HG02852 (cell line): ENCODE results near the gene FTO.
"Not testable (repeated sequence)": the region's sequence is repeated elsewhere in the genome, so short reads cannot be mapped to it uniquely, and the experiment has no call there.

Source experiments
- ATAC-seq: cut with Tn5 transposase; IDR thresholded peaks from one replicate; pipeline ENCODE4 v1.9.1; 2021; ENCODE audit warnings: mild to moderate bottlenecking, moderate library complexity; ENCODE audit not compliant: unreplicated experiment

Gene FTO

DNA sequence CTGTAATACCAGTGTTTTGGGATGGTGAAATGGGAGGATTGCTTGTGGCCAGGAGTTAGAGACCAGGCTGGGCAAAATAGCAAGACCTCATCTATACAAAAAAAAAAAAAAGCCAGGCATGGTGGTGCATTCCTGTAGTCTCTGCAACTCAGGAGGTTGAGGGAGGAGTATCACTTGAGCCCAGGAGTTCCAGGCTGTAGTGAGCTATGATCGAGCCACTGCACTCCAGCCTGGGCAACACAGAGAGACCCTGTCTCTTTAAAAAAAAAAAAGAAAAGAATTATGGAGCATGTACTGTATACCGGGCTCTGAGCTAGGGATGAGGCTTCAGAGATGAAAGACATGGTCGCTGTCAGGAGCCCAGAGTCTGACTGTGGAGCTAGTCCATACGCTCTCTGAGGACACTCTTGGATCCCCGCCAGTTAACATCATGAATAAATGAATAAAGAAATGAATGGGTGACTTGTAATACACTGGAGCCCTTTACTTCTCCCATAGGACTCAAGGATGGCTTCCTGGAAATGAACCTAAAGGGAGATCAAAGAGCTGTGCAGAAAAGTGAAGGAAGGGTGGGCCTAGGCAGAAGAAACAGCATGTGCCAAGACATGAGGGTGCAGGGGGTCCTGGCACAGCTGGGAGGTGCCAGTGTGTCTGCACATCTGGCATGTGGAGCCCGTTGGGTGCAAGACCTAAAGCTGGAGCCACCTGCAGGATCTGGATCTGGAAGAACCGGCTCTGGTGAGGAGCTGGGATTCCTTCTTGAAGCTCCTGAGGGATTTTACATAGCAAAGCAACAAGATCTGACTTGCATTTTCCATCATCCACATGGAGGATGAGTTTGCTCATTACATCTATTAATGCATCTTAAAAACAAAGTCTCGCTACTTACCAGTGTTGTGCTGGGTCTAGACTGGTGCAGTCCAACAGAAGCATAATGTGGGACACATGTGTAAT, 462.2 kb downstream of the FTO start:
- no peak for ATAC-seq

DNA sequence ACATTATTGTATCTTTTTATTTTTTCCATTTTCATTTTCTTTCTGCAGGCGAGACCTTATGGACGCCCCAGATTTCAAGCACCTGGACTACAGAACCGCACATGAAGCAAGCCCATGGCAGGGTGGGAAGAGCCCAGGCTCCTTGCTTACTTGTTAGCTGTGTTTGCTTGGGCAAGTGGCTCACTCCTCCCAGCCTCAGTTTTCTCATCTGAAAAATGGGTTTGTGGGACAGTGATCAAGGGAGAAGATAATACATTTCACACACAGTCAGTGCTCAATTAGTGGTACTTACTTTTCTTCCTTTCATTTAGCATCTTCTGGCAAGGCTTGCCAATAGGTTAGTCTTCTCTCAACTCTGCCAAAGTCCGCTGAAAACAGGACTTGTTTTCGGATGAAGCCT, 465.2 kb downstream of the FTO start:
- no peak for ATAC-seq

DNA sequence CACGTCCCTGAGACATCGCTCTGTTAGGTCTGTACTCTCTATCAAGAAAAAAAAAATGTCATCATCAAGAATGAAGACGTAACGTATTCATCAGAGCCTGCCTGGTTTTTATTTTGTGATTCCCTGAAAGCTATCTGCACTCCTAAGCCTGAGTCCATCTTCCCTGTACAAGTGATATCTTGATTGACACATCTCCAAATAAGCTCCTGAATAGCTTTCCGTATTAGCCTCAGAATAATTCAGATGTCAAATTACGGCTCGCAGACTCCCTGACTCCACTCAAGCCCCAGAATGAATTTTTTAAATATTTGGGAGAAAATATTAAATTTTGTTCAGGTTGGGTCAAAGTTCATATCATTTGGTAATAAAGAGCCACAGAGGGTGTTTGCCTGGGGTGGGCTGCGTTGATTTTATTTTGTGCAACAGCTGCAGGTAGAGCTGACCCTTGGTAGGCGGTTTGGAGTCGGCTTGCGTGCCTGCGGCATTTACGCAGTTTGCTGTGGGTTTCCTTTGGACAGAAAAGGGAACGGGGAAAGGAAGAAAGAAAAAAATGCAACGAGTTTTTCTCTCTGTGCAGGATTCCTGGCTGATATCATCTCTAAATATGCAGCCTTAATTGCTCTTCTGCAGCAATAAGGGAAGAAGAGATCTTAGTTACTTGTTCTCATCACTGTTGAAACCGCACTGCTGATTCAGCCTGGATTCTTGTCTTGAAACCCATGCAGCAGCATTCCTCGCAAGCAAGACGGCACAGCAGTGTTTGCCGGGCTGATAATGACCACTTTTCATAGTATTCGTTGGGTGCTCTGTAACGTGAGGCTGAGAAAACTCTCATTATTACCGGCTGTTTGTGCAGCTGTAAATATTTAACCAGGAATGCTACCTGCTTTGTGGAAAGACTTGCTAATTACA, 467.9 kb downstream of the FTO start:
- no peak for ATAC-seq

DNA sequence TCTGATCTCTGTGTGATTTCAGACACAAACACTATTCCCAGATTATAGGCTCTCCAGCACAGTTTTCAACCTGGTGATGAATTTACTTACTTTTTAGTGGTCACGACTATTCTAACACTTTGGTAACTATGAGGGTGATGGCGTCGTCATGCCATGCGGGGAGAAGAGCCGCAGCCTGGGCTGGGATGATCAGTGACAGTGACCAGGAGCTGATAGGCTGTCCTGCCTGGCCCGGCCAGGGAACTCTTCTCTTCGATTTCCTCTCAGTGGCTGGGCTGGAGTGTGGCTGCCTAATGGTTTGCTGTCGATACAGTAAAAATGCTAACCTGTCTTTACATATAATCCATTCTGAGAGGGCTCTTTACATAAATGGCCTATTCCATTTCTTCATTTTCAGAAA, 469.5 kb downstream of the FTO start:
- no peak for ATAC-seq

DNA sequence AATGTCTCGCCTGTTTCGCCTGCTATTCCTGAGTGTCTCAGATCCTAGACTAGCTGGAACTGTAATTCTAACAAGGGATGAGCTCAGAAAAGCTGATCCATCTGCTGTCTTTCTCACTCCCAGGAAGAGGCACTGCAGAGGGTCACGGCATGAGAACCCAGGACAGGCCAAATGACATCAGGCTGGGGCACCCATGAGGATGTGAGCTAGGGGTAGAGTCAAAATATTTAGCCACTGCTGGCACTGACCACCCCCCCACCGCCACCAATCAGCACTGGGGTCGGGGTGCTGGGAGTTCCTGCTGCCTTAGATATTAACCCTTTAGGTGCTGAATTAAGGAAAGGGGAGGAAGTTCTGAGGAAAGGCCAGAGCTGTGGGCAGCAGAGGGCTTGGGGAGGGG, 470.2 kb downstream of the FTO start:
- no peak for ATAC-seq

DNA sequence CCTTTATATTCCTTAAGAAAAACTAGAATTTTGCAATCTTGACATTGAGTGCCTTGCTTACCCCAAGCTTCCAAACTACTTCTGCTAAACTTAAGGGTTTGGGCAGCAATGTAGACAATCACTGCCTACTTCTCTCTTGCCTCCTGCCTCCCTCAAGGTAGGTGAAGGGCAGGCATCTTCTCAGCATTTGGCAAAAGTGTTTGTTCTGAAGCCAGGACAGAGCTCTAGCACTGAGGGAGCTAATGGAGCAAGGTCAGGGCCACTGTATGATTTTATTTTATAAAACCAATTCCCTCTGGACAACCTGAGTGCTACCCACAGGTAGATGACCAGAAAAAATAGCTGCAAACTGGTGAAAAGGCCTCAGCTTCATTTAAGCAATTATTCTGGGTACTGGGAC, 470.8 kb downstream of the FTO start:
- ATAC-seq, result no peak

DNA sequence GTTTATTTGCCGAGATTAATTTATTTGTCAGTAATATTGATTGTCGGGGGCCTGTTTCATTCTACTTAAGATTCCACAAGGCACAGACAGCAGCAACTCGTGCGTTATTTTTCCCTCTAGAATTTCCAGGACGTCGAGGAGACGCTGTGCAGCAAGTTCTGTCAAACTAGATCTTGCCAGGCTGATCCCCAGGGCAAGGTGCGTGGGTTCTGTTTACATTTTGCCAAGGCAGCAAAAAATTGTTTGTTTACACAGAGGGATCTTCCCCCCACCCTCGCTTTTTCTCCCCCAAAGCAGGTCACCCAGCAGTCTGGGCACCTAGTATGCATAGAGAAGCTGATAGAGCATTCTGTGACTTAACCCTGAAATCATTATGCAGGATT, 471.2 kb downstream of the FTO start:
- no peak for ATAC-seq

DNA sequence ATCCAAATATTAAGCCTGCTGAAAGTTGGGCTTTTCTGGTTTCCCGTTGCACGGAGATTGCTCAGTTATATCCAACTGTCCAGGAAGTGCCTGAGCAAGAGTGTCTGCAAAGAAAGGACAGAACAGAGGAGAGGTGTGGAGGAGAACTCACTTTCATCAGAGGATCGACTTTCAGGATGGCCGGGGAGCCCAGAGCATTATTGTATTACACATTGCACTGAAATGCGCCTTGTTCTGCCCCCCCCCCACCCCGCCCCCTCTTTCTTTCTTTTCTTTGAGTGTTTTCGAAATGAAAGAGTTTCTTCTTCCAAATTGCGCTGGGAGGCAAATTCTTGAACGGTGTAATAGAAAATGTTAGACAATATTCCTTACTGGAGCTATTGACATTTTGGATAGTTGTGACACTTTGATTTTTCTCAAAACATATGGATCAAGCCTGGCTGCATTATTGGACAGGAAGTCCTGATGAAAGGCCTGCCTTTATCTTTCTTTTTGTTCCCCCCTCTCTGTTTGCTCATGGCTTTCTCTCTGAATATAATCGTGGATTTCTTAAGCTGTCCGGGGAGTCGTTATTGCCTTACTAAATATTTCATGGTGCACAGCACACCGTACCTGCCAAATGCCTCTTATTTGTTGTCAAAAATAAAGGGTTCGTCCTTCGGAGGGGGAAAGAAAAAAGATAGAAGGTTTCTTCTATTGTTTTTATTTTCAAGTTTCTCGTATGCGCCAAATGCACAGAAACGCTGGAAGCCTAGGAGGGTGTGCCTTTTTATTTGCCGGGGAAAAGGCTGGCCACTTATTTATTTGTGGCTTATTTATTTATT, 471.8 kb downstream of the FTO start:
- no peak for ATAC-seq

DNA sequence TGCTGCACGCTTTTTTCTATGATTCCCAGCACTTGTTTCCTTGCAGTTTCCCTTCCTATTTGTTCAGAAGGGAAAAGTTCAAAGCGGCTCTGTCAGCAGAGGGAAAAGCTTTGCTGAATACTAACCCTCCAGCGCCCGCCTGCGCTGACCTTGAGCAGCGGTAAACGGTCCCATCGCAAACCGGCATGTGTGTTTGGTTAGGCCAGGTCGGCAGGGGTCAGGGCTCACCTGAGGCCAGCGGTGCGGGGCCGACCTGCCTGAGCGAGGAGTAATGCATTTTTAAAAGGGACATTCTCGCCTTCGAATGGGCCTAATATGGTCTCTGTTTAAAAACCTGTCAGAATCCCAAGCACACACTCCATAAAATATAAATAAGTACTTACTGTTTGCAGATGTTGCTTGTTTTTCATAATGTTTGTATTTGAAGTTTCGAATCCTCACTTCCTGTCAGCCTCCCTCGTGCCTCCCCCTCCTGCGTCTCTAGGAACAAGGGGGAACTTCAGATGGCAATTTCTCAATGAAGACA, 472.5 kb downstream of the FTO start:
- no peak for ATAC-seq

DNA sequence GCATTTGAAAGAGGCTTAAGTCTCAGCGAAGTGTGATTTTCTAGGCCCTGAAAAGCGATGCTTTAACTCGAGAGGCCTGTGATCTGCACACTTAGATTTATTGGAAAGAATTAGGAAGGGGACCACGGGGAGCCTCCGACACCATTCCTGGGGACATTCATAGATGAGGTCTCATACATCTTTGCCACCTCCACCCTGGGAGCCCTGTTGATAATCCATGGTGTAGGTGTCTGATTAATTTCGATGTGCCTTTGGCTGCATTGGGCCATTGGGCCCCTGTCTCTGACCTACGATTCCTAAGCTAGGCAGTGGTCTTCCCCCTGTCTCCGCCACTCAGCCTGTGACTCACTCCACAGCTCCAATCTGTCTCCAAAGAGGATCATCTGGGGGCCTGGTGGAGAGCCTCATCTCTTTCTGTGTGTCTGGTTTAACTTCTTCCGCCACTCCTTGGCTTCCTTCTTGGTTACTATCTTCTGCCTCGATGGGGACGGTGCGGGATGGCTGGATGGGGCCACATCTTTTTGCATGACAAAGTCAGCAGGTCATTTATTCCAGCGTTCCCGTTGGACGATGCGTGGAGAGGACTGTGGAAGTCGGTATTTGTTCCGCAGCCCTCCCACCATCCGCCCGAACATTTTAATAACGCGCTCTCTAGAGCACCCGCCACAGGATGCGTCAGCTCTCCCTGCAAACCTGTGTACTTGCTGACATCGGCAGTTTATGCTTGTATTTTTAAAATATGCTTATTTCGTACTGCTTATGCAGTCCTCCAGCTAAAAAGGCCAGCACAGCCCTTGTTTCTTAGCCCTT, 473.3 kb downstream of the FTO start:
- ATAC-seq, result no peak

DNA sequence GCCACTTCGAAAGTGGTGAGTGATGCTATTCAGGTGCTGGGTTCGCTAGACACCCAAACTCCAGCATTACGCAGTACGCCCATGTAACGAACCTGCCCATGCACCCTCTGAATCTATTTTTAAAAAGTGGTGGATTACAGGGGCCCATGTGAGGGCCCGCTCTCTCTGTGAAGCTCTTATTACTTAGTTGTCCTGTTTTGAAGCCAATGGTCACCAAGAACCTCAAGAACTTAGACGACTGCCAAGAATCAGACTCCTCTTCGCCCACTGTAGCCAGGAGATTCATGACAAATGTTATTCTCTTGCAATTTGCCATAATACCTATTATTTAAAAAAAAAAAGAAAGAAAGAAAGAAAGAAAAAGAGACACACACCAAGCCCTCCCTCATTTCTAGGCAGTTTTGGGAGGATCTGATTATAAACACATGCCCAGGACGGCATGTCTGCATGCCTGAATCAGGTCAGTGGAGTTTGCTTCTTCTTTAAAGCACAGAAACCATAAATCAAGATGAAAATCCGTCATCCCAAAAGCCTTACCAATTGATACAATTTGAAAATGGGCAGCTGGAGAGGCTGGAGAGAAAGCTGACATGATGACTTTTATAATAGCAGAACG, 474.0 kb downstream of the FTO start:
- ATAC-seq, result no peak

DNA sequence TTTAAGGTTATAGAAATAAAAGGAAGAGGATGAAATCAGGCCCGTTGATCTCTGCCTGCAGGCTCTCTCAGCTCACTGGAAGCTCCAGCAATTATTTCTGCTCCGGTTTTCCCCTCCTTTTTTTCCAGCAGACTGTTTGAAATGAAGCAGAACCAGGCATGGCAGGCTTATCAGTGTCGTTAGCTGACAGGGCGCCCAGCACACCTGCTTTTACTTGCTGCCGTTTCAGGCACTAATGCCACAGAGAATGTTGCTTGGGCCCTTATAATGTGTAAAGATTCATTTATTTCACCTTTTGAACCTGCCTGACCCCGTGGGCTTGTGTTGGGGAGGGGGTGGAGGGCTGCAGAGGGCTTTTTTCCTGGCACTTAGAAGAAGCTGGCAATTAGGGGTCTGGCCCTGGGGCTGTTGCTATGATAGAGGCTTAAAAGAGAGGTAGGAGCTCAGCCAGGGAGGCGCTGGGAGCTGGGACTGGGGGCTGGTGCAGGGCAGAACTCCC, 474.6 kb downstream of the FTO start:
- no peak for ATAC-seq

DNA sequence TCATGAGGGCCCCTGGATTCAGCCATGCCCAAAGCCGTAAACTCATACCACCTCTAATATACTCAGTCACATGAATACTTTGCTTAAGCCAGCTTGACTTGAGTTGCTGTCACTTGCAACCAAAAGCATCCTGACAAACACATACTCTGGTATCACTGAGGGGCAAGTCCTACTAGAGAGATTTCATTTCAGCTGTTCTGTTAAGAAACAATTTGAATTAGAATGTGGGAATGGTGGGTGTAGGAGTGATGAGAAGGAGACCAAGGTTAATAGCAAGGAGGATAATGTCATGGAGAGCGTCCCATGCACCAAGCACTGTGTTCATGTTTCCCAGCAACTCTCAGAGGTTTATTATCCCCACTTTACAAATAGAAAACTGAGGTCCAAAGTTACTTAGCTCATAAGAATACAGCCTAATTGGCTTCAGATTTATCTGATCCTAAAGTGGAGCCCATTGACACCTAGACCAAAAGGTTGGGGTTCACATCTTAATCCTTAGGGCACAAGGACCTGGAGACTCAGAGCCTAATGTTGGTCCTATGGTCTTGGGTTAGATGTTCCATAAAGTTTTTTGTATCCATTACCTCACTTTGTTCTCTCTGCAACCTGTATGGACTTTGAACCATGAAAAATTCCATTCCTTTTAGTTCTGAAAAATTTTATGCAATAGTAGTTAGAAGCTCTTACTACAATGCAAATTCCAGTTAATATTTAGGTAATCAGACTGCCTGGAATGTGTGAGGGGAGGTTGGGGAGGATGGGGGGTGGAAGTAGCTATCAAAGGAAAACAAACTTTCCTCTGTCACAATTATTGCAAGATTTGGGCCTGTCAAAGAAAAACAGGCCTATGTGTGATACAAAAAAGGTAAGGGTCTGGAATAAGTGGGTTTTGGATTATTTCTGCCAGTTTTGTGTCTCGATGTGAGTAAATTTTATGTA, 476.7 kb downstream of the FTO start:
- ATAC-seq, result no peak

DNA sequence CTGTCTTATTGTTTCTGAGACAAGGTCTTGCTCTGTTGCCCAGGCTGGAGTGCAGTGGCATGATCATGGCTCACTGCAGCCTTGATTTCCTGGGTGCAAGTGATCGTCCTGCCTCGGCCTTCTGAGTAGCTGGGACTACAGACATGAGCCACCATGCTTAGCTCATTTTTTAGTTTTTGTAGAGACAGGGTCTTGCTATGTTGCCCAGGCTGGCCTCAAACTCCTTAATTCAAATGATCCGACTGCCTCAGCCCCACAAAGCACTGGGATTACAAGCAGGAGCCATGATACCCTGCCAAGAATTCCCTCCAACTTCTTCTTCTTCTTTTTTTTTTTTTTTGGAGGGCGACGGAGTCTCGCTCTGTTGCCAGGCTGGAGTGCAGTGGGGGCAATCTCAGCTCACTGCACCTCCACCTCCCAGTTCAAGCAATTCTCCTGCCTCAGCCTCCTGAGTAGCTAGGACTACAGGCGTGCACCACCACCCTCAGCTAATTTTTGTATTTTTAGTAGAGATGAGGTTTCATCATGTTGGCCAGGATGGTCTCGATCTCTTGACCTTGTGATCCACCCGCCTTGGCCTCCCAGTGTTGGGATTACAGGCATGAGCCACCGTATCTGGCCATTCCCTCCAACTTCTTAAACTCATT, 477.9 kb downstream of the FTO start:
- not testable (repeated sequence) for ATAC-seq

DNA sequence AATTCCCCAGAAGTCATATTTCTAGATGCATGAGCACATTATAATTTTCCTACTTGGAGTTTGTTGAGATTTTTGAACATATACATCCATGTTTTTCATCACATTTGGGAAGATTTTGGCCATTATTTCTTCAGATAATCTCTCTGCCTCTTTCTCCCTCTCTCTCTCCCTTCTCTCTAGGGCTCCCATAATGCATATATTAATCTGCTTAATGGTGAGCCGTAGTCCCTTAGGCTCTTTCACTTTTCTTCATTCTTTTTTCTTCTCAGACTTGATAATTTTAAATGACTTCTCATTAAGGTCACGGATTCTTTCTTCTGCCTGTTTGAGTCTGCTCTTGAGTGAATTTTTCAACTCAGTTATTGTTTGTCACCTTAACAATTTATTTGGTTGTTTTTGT, 481.1 kb downstream of the FTO start:
- ATAC-seq, result no peak

DNA sequence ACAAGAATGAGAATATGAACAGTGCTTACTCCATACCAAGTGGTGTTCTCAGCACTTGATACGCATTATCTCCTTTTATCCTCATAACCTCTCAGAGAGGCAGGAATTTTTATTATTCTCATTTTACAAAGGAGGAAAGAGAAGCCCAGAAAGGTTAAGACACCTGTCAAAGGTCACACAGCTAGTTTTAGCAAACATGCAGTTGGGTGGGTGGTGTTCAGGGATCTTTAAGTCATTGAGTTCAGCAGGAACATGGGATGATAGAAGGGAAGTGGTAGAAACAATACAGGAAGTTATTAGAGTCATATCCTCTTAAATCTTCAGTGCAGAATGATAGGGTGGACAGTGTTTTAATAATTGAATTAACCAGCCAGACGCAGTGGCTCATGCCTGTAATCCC, 487.2 kb downstream of the FTO start:
- ATAC-seq, result no peak

DNA sequence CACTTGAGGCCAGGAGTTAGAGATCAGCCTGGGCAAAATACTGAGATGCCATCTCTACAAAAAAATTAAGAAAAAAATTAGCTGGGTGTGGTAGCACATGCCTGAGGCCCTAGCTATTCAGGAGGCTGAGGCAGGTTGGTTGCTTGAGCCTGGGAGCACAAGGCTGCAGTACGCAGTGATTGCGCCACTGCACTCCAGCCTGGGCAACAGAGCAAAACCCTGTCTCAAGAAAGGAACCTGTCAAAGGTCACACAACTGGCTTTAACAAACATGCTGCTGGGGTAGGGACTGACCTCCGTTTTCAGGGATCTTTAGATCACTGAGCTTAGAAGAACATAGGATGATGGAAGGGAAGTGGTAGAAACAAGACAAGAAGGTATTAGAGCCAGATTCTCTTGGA, 487.6 kb downstream of the FTO start:
- no peak for ATAC-seq
